Stomach smooth muscle (tissue), 2 donors: Measurements from ENCODE around the gene GPR139.

Source experiments
- H3K27ac ChIP-seq: one replicate; pipeline ENCODE4 v1.7.0; 2013; ENCODE audit warnings: mild to moderate bottlenecking, low read length, inconsistent platforms
- H3K27me3 ChIP-seq, 2 donors: one replicate each; pipeline ENCODE4 v1.7.0; 2013; ENCODE audit warnings: low read length in 2 of 2; ENCODE audit not compliant: insufficient read depth in 2 of 2, control insufficient read depth in 1 of 2
- H3K36me3 ChIP-seq, 2 donors: one replicate each; pipeline ENCODE4 v1.7.0; 2013; ENCODE audit warnings: low read length in 2 of 2; ENCODE audit not compliant: control insufficient read depth in 2 of 2, insufficient read depth in 2 of 2
- H3K4me1 ChIP-seq: one replicate; pipeline ENCODE4 v1.7.0; 2013; ENCODE audit warnings: low read length; ENCODE audit not compliant: control insufficient read depth, insufficient read depth
- H3K4me3 ChIP-seq, 2 donors: one replicate each; pipeline ENCODE4 v1.7.0; 2013; ENCODE audit warnings: low read length in 2 of 2
- H3K9ac ChIP-seq, 2 donors: one replicate each; pipeline ENCODE4 v1.7.0; 2013; ENCODE audit warnings: low read length in 2 of 2, mild to moderate bottlenecking in 1 of 2
- H3K9me3 ChIP-seq, 2 donors: one replicate each; pipeline ENCODE4 v1.7.0; 2013; ENCODE audit warnings: low read length in 2 of 2; ENCODE audit not compliant: control insufficient read depth in 2 of 2
- donor health status: healthy.
- donor health status: Pancreatic carcinoma.

Gene GPR139

DNA sequence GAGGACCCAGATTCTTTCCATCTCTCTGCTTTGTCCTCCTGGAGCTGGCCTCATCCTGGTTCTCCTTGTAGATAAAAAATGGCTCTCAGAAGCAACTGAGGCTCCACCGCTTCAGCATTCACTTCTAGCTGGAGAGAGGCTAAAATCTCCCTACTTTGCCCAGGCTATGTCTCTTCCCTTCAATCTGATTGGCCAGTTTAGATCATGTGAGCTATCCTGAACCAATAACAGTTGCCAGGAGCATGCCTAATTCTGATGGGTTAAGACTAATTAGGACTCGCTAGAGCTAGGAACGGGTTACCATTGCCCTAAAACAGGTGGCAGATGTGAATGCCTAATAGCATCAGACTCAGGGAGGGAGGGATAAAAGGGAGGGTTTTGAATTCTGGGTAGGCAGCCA lies 89.6 kb downstream of the GPR139 start:
- Histone ChIP-seq H3K27ac (no peak overlapping the region), H3K36me3 (no peaks in the 10 kb centered on the region), H3K9ac (no peak overlapping the region), H3K4me1 (no peaks in the 10 kb centered on the region), H3K27me3 (peaks cover 0 to 2% of the 10 kb centered on the region in 2 donors), H3K9me3 (peaks cover 0 to 8% of the 10 kb centered on the region in 2 donors), H3K4me3 (no peak overlapping the region)
